GM19324 (cell line): Measurements from ENCODE around the gene GALNS.
A peak's percentile ranks its signal among the peaks of the same experiment; 100 is the strongest.
"Not testable (repeated sequence)": the region's sequence is repeated elsewhere in the genome, so short reads cannot be mapped to it uniquely, and the experiment has no call there.

Experiments used
- ATAC-seq: cut with Tn5 transposase; IDR thresholded peaks from one replicate; pipeline ENCODE4 v1.9.1; 2021; ENCODE audit warnings: mild to moderate bottlenecking, moderate library complexity; ENCODE audit not compliant: unreplicated experiment, low FRiP score

Gene GALNS

DNA sequence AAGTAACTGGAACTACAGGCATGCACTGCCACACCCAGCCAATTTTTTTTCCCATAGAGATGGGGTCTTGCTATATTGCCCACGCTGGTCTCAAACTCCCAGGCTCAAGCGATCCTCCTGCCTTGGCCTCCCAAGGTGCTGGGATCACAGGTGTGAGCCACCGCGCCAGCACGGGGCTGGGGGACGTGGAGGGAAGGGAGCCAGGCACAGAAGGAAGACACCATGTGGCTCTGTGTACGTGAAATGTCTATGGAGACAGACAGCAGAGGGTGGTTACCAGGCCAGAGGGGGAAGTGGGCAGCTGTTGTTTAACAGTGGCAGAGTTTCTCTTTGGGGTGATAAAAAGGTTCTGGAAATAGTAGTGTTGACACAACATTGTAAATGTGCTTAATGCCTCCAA is 67.2 kb downstream of the GALNS start:
- ATAC-seq: no peak

GRCh38 chr16:88788749-88789148 is 68.0 kb downstream of the GALNS start:
- ATAC-seq: not testable (repeated sequence)

DNA sequence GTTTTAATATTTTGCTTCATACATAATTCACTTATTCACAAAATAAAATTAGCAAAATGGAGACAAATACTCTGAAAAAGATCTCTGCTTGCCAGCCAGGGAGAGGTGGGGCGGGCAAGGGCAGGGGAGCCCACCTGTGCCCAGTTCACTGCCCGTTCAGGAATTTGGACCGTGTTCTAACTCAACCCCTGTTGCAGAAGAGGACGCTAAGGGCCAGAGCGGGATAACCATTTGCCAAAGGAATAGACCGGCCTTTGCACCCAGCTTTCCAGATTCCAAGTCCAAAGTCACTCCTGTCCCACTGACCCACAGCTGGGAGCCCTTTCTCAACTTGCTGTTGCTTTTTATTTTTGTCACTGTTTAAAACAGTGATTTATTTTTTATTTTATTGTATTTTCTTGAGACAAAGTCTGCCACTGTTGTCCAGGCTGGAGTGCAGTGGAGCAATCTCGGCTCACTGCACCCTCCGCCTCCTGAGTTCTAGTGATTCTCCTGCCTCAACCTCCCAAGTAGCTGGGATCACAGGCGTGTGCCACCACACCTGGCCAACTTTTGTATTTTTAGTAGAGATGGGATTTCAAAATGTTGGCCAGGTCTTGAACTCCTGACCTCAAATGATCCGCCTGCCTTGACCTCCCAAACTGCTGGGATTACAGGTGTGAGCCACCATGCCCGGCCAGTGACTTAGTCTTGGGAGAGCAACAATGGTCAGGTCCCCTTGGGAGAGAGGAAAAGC is 69.0 kb downstream of the GALNS start:
- ATAC-seq: no peak

GRCh38 chr16:88785106-88785924 is 71.4 kb downstream of the GALNS start, which contains the start of gene PIEZO1:
PIEZO1 (minus strand) TSS chr16:88785220; CDS start chr16:88784964, 256 bp downstream.
- peak; percentile 40 for ATAC-seq

DNA sequence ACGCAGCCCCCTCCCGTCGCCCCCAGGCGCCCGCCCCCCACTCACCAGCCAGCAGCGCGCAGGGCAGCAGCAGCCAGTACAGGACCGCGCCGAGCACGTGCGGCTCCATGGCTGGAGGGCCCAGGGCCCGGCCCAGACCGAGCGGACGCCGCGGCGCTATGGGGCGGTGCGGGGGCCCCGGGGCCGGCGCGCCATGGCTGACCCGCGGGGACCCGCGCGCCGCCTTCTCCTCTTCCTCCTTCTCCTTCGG is 72.0 kb downstream of the GALNS start:
- peak; percentile 38 for ATAC-seq

DNA sequence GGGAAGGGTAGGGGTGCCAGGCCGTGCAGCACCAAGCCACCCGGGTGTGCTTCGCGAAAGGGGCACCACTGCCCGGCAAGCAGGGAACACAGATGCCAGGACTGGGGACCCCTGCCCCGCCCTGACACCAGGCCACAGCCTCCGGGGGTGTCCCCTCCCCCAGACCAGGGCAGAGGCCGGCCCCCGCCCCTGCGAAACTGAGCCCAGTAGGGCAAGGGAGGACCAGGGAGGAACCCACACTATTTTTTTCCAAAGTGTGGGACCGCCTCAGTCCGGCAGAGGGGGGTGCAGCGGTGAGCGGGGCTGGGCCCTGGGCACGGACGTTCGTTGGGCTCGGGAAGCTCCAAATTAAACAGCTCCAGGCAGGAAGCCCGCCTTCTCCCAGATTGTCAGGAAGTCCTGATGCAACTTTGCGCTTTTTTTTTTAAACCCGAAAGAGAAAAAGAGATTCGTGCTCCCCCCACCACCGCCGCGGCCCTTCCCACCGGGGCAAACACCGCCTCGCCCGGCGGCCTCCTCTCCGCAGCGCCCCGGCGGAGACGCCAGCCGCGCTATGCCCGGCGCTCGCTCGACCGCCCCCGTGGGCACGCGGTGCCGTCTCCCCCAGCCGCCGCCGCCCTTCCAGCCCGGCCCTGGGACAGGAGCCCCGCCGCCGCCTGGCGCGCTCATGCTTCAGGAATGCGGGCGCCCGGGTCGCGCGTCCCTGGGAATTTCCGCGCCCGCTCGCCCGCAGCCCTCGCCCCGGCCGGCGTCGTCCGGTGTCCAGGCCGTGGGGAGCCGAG is 72.5 kb downstream of the GALNS start:
- ATAC-seq: peak; percentile 18

DNA sequence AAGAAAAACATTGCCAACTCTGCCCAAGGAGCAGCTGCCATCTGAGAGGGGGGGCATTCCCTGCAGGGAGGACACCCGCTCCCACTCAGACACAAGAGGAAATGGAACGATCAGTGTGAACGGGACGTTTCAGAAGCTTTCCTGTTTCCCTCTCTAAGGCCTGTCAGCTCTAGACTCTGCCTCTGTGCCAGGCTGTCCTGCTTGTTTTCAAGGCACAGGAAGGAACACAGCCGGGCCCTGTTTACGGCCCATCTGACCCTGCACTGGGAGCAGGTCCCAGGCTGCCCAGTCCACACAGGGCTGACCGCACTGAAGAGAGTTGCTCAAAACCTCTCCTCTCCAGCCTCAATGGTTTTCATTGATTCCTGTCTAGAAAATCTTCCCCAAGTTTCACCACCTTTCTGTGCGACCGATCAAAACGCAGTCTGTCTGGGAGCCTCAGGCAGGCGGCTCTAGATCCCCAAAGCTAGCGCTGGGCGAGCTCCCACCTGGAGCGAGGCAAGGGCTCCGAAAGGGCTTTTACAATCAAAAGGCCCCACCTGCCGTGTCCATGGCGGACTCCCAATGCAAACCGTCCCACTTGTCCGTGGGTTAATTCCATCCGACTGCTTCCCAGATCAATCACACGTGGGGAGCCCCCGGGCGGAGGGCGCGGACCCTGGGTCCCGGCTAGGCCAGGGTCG is 73.2 kb downstream of the GALNS start:
- no peak for ATAC-seq

- no peak for ATAC-seq
These were observed 74.0 kb downstream of the GALNS start for GRCh38 chr16:88782454-88783390.

DNA sequence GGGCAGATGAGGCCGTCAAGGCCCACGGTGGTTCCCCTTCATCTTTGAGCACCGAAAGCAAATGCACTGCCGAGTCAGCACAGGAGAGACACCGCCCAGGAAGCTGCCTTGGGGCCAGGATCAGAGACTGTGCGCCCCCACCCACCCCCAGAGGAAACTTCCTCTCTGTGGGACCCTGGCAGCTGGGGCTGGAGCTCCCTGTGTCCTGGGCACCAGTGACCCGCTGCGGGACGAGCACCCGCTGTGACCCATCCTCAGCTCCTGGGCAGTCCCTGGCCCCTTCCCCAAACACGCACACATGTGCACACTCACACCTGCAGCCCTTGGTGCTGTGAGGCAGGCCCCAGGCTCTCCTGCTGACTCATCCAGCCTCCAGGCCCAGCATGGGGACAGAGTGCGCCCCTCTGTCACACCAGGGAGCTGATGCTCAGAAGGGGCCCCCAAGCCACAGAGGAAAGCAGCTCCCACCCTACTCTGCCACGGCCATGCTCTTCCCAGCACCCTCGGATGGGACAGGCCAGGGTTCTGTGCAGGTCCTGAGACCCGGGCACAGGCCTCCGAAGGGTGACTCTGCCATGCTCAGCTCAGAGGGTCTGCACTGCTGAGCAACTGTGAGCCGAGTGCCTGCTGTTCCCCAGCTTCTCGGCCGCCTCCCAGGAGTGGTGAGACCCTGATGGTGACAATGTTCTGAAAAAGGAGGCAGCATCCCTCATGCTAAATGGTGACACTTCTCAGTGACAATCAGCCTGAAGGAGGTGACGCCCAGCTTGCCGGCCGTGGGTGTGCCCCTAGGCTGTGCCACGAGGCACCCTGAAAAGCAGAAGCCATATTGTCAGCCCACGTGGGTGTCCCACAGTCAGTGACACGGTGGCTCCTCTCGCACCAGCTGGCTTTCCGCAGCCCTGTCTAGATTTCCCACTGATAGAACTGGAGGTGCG is 75.3 kb downstream of the GALNS start:
- no peak for ATAC-seq

GRCh38 chr16:88780142-88781062 is 76.3 kb downstream of the GALNS start:
- ATAC-seq: no peak

DNA sequence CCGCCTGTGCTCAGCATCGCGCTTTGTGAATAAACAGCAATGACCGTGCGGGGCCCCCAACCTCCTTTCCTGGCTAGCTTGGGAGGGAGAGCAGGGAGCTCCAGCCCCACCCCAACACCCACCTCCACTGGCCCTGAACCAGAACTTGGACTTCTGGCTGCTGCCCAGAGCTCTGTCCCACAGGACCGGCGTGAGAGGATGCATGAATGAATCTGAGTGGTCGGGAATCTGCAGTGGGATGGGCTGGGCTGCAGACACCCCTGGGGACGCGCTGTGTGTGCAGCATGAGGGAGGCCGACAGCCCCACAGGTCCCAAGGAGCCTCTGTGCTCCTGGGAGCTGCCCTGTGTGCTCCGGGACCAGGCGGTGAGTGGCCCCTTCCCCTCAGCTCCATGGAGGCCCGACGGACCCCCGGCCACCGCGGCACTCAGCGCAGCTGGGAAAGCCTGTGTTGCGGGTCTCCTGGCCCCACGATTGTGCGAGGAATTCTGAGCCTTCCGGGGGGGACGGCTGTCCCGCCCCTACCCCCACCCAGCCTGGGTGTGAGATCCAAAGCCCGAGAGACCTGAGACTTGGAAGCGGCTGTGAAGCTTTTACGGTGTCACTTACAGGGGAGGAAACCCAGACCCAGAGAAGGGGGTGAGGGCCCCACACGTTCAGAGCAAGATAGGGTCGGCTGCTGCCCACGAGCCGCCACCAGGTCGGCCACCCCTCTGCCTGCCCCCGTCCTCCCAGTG is 77.2 kb downstream of the GALNS start:
- no peak for ATAC-seq

DNA sequence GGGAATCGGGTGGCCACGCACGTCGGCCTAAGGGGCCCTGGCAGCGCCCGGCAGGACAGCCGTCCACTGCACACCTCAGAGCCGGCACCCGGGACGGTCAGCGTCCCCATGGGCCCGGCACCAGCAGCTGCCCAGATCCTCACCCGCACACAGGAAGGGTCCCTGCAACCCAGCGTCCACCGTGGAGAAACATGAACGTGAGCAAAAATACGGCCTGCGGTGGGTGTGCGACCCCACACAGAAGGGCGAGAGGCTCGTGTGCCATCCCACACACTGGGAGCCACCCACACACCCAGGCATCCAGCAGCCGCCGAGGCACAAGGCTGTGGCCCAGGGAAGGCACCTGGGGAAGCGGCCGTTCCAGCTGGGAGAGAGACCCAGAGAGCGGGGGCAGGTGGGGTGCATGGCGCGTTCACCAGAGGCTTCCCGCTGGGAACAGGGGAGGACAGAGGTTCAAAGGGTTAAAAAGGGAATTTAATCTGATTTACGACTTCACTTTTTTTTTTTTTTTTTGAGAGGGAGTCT is 78.1 kb downstream of the GALNS start:
- no peak for ATAC-seq

GRCh38 chr16:88778271-88778525 is 78.5 kb downstream of the GALNS start:
- ATAC-seq: no peak

GRCh38 chr16:88777471-88778270 is 79.1 kb downstream of the GALNS start:
- ATAC-seq: no peak

- no peak for ATAC-seq
These were observed 80.9 kb downstream of the GALNS start for GRCh38 chr16:88775825-88776224.
